AML-193 (cell line): ENCODE data around the gene CEACAM19.
"Not testable (repeated sequence)": the region's sequence is repeated elsewhere in the genome, so short reads cannot be mapped to it uniquely, and the experiment has no call there.

ENCODE experiments used
- DNase-seq, 2 experiments: peaks; one replicate each; lab custom pipeline; 2025; lab: John Stamatoyannopoulos, UW

CEACAM19 gene

GRCh38 chr19:44701228-44701627, 29.9 kb downstream of the CEACAM19 start:
- no peak for DNase-seq

GRCh38 chr19:44702551-44703176, 31.4 kb downstream of the CEACAM19 start:
- DNase-seq: no peak

GRCh38 chr19:44703336-44704078, 32.2 kb downstream of the CEACAM19 start:
- no peak for DNase-seq

GRCh38 chr19:44704982-44705381, 33.7 kb downstream of the CEACAM19 start:
- no peak for DNase-seq

- DNase-seq: no peak
Measured at GRCh38 chr19:44705502-44706010, 34.3 kb downstream of the CEACAM19 start.

- no peak for DNase-seq
Measured at GRCh38 chr19:44706506-44707236, 35.4 kb downstream of the CEACAM19 start.

GRCh38 chr19:44707794-44708193, 36.5 kb downstream of the CEACAM19 start:
- DNase-seq: no peak

GRCh38 chr19:44708940-44709339, 37.7 kb downstream of the CEACAM19 start:
- no peak for DNase-seq

- DNase-seq: not testable (repeated sequence)
Measured at GRCh38 chr19:44709434-44710266, 38.4 kb downstream of the CEACAM19 start.

- no peak for DNase-seq
Measured at GRCh38 chr19:44710483-44710882, 39.2 kb downstream of the CEACAM19 start.

GRCh38 chr19:44712864-44713515, 41.7 kb downstream of the CEACAM19 start:
- peak in 1 of 2 experiments; percentile 19 for DNase-seq

GRCh38 chr19:44714597-44715169, 43.4 kb downstream of the CEACAM19 start:
- DNase-seq: no peak

- DNase-seq: no peak
Measured at GRCh38 chr19:44717603-44718002, 46.3 kb downstream of the CEACAM19 start.

GRCh38 chr19:44718441-44719261, 47.4 kb downstream of the CEACAM19 start:
- no peak for DNase-seq

GRCh38 chr19:44719262-44719701, 48.0 kb downstream of the CEACAM19 start:
- DNase-seq: no peak

- not testable (repeated sequence) for DNase-seq
Measured at GRCh38 chr19:44720396-44720795, 49.1 kb downstream of the CEACAM19 start.

GRCh38 chr19:44720945-44721344, 49.7 kb downstream of the CEACAM19 start:
- DNase-seq: no peak

GRCh38 chr19:44721369-44721768, 50.1 kb downstream of the CEACAM19 start:
- not testable (repeated sequence) for DNase-seq

GRCh38 chr19:44722131-44723121, 51.1 kb downstream of the CEACAM19 start:
- peak; percentile 43 to 50 for DNase-seq
